Measurements from ENCODE around the gene FAT1.

DNA sequence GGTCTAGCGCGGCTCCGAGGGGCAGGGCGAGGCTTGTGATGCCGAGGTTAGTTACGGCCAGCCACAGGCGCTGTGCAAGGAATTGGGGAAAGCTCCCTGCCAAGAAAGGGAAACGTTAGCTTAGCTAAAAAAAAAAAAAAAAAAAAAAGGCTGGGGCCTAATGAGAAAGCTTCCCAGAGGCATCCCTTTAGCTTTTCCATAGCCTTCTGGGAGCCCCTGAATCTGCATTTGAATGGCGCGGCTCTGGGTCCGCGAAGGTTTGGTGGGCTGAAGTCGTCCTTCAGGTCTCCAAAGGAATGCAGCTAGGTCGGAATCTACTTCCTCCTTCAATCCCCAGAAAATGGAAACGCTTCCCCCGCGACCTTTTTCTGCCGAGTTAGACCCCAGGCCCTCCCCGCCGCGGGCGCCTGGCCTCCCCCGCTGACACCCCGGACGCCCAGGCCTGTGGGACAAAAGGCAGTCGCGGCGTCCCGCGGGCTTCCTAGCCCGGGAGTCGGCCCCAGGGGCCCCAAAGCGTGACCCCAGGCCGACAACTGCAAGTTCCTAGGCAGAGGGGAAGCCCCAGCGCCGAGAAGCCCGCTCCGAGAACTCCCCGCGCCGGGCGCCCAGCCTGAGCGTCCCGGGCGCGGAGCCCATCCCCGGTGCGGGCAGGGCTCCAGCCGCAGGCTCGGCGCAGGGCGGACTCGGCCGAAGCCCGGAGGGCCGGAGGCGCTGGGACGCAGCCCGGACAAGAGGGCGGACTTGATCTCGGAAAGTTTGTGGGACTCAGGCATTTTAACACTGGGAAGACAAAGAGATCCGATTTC lies 605 bp upstream of the FAT1 start:
- TF ChIP-seq, protein P1, sequence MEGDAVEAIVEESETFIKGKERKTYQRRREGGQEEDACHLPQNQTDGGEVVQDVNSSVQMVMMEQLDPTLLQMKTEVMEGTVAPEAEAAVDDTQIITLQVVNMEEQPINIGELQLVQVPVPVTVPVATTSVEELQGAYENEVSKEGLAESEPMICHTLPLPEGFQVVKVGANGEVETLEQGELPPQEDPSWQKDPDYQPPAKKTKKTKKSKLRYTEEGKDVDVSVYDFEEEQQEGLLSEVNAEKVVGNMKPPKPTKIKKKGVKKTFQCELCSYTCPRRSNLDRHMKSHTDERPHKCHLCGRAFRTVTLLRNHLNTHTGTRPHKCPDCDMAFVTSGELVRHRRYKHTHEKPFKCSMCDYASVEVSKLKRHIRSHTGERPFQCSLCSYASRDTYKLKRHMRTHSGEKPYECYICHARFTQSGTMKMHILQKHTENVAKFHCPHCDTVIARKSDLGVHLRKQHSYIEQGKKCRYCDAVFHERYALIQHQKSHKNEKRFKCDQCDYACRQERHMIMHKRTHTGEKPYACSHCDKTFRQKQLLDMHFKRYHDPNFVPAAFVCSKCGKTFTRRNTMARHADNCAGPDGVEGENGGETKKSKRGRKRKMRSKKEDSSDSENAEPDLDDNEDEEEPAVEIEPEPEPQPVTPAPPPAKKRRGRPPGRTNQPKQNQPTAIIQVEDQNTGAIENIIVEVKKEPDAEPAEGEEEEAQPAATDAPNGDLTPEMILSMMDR (IDR thresholded peaks at IDR 0.05), result no peak
- no peak for TF ChIP-seq POLR2A (IDR thresholded peaks at IDR 0.05)
